OCI-LY3 (cell line): ENCODE data around the gene DUSP16.

Experiments used
- EZH2phosphoT487 ChIP-seq: fragments of 200-600 bp; shearing (Covaris generic); IDR thresholded peaks from 2 replicates; pipeline ENCODE4 v1.6.1; 2018; ENCODE audit warnings: antibody characterized with exemption, mixed run types, low read depth
- TF ChIP-seq, protein P1 (sequence below): fragments of 200-600, 300-600 bp; sonication (generic); IDR thresholded peaks from 2 replicates; pipeline ENCODE4 v1.5.1; 2014; ENCODE audit warnings: antibody characterized with exemption, low read length, low read depth

DNA sequence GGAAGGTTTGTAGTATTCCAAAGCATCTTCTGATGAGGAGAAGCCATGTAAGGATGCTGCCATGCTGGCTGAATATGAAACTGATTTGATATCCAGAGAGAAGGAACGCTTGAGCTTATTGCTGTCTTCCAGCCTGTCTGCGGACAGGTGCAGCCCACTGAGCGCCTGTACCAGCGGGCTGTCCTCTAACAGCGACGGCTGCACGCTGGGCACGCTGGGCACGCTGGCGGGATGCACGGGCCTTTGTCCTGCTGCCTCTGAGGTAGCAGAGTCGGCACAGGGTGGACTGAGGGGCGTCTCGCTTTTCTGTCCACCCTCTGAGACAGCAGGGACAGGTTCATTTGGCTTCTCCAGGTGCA, 85.2 kb downstream of the DUSP16 start:
- TF ChIP-seq, protein P1, sequence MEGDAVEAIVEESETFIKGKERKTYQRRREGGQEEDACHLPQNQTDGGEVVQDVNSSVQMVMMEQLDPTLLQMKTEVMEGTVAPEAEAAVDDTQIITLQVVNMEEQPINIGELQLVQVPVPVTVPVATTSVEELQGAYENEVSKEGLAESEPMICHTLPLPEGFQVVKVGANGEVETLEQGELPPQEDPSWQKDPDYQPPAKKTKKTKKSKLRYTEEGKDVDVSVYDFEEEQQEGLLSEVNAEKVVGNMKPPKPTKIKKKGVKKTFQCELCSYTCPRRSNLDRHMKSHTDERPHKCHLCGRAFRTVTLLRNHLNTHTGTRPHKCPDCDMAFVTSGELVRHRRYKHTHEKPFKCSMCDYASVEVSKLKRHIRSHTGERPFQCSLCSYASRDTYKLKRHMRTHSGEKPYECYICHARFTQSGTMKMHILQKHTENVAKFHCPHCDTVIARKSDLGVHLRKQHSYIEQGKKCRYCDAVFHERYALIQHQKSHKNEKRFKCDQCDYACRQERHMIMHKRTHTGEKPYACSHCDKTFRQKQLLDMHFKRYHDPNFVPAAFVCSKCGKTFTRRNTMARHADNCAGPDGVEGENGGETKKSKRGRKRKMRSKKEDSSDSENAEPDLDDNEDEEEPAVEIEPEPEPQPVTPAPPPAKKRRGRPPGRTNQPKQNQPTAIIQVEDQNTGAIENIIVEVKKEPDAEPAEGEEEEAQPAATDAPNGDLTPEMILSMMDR: no peak
- no peak for TF ChIP-seq EZH2phosphoT487
